AG08395 (cell line): ENCODE results near the gene MLXIP.
"Not testable (repeated sequence)": the region's sequence is repeated elsewhere in the genome, so short reads cannot be mapped to it uniquely, and the experiment has no call there.

Experiments used
- DNase-seq: peaks from one replicate; pipeline ENCODE4 v3.0.0; 2012; ENCODE audit warnings: mixed read lengths, low spot score

The MLXIP gene

DNA sequence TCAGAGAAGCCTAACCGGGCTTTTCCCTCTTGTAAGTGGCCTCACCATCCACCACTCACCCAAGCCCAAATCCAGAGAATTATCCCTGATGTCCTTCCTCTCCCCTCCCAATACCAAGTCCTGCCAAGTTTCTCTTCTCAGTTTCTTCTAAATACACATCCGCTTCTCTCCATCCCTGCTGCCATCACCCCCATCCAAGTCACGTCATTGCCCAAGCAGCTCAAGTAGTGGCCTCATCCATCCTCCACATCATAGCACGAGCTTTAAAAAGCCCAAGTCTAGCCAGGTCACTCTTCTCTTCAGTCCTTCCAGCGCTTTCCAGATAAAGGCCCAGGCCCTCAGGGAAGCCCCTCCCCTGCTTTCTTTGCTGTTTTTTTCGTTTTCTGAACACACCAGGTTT is 70.1 kb downstream of the MLXIP start:
- DNase-seq: peak; percentile 36

DNA sequence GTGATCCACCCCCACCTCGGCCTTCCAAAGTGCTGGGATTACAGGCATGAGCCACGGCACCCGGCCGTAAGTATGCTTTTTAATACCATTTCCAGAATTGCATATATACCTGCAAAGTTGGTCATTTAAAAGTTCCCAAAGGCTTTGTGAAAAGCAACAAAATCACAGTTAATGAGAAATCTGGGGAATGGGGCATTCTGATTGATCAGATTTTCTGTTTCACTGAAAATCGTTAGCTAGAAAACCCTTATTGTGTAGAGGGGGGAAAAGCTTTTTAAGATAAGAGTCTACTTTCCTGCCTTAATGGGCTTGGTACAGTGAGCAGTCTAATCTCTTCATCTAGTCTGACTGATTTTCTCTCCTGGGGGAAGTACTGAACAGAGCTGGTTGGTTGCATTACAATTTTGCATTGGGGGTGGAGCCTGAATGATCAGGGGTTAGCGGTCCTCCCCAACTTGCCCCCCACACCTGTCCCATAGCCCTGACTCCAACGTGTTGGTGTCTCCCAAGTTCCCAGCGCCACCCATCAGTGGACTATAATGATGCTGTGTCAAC is 71.6 kb downstream of the MLXIP start:
- no peak for DNase-seq

DNA sequence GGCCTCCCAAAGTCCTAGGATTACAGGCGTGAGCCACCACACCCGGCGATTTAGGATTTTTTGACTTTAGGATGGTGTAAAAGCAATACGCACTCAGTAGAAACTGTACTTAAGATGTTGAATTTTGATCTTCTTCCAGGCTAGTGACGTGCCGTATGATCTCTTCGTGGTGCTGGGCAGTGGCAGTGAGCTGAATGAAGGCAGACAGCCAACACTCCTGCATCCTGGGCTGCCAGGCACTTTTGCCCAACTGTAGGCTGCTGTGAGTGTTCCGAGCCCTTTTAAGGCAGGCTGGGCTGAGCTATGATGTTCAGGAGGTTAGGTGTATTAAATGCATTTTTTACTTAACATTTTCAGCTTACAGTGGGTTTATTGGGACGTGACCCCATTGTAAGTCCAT is 74.2 kb downstream of the MLXIP start:
- no peak for DNase-seq

DNA sequence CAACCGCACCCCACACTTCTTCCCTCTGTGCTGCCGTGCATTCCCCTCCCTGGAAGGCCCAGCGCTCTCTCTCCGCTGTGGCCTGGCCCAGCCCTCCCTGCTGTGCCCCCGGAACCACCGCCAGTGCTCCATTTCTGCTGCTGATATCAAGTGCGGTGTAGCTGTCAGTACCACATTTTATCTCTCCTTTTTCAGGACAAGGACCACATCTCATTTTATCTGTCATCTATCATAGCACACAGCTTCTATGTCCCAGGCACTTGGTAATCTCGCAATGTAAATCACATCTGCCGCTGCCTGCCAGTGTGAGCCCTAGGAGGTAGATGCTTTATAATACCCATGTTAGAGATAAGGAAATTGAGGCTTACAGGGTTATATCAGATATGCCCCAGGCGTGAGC is 77.1 kb downstream of the MLXIP start:
- DNase-seq: no peak

GRCh38 chr12:122158700-122159285 is 80.2 kb downstream of the MLXIP start:
- DNase-seq: no peak

DNA sequence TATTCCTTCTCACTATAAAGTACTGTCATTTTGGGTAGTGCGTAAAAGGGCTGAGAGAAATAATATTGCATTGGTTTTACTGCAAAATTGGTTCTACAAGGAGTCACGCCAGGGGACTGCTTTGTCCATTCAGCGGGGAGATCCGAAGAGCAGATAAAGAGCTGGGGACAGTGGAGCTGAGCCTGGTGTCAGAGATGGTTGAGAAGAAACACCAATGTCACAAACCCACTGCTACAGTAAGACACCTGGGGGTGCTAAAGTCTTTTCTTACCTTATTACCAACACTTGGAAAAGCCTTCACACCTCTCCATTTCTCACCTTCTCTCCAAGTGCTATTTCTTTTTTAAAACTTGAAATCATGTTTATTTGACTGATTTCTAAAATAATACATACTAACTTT is 81.3 kb downstream of the MLXIP start:
- DNase-seq: no peak

GRCh38 chr12:122160761-122161160 is 82.2 kb downstream of the MLXIP start:
- no peak for DNase-seq

- DNase-seq: no peak
Observed at GRCh38 chr12:122161682-122162081, 83.1 kb downstream of the MLXIP start.

DNA sequence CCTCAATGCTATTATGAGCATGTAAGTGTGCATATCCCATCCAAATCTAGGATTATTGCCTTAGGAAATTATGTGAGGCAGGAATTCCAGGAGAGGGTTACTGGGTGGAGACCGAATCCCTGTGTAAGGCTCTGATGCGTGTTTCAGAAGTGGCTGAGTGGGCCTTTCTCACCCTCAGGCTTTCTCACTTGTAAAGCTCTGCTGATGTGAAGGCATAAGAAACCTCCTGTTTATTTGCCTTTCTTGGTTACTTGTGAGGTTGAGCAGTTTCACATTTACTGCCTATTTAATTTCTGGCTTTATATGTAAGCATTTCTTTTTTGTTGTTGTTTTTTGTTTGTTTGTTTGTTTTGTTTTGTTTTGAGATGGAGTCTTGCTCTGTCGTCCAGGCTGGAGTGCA is 84.4 kb downstream of the MLXIP start:
- DNase-seq: no peak

DNA sequence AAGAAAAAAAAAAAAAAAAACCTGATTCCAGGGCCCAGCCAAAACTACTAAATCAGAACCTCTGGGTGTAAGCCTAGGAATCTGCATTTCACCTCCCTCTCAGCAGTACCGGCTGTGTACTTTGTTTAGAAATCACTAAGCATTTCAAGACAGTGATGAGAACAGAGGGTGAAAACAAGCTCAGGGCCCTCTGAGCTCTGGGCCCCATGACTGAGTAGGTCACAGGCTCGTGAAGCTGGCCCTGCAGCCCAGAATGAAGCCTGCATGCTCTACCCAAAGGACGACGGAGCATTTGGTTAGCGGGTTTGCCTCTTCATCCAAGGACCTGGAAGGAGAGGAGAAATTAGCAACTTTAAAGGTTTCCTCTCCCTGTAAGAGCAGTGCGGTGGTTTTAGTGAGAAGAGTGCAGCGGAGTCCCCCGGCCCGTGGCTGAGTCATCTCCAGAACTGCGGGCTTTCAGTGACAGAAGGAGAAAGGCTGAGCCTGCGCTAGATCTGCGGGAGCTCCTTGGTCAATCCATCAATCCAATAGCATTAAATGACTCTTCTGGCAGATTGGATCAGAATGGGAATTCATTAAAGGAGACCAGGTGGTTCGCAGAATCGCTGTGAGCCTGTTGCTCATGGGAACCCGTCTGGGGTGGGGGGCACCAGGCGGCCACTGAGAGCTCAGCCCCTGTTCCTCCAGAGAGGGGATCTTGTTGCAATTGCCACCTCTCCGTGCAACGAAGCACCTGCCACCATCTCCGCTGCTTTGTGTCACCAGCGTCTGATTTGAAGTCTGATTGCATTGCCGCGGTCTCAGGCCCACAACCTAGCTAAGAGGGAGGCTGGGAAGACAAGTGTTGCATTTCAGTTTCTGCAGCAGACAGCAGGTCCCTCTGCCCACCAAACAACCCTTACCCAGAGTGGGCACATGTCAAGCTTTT is 88.1 kb downstream of the MLXIP start:
- no peak for DNase-seq

DNA sequence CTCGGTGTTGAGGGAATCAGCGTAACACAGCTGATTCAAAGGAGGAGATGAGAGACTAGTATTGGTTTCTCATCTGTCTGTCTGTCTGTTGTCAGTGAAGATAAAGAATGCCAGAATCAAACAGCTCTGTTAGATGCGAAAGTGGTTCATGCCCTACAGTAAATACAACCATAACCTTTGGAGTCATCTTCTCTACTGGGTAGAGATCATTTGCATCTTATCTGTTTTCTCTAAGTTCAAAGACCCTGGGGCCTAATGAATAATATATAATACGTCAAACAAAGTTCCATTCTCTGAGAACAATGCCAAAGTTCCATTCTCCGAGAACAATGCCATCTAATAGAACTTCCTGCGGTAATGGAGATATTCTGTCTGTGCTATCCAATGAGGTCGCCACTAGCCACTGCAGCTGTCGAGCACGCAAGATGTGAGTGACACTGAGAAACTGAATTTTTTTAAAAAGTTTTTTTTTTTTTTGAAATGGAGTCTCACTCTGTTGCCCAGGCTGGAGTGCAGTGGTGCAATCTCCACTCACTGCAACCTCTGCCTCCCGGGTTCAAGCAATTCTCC is 88.9 kb downstream of the MLXIP start:
- DNase-seq: no peak

GRCh38 chr12:122168492-122168891 is 89.9 kb downstream of the MLXIP start:
- no peak for DNase-seq

DNA sequence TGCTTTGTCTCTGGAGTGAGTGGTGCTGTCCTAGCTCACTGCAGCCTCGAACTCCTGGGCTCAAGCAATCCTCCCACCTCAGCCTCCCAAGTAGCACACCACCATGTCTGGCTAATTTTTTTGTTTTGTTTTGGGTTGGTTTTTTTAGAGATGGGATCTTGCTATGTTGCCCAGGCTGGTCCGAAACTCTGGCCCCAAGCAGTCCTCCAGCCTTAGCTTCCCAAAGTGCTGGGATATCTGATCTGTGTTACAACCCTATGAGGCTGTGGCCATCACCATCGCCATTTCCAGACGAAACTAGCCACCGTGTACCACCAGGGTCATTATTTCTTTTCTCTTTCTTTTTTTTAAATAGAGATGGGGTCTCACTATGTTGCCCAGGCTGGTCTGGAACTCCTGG is 92.8 kb downstream of the MLXIP start:
- no peak for DNase-seq

- DNase-seq: no peak
Observed at GRCh38 chr12:122172262-122172939, 93.8 kb downstream of the MLXIP start.

DNA sequence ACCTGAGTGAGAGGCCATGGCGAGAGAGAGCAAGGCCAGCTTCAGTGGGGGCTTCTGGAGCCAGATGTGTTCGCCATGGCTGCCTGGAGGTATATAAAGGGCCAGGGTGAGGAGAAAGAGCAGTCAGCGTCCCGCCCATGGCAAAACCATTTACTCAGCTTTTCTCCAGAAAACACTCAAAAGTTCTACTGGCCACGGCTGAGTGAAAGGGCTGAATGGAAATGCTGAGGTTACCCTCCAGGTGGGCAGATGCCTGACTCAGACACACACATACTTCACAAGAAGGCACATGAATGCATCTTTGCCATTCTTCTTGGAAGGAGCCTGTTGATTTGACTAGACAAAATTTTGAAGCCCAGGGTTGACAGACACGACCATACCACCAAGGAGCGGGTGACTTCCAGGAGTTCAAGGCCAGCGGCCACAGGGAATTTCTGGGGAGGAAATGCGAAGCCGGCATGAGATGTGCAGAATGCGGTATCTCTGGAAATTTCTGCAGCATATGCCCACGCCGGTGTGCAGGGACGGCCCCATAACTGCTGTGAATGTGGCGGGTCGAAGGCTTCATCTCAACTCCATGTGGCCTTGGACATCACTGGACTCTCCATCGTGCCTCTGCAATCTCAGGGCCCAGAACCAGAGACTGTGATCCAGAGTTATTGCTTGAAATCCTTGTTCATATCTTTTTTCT is 95.7 kb downstream of the MLXIP start, which contains the start of gene IL31:
IL31 (minus strand) TSS at position 67 of the 691 bp plus-strand sequence; CDS start at position 18, 49 bp downstream.
- DNase-seq: no peak

- not testable (repeated sequence) for DNase-seq
Observed at GRCh38 chr12:122176473-122176872, 97.9 kb downstream of the MLXIP start.

DNA sequence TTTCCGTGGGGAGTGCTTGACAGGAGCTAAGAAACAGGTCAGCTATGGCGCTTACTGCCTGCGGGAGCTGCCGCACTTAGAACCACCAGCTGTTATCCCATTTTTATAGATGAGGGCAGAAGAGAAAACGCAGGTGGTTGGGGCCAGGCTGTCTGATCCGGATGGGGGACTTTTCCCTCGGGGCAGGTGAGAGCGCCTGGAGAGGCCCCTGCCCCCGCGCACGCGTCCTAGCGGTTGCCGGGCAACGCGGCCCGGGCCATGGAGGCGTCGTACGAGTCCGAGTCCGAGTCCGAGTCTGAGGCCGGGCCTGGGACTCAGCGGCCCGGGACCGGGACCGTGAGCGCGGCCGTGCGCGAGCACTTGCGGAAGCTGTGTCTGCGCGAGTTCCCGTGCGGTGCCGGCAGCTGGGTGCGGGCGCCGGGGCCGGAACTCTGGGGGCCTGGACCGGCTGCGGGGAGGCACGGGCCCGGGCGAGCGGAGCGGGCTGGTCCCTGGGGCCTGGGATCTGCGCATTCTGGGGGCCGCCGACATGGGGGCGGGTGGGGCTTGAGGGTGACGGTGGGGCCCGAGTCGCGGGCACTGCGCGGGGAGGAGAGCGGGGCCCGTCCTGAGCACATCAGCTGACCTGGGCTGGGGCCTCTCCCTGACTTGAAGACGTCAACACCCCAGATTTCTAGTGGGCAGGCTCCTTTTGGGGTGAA is 104.5 kb downstream of the MLXIP start, which contains the start of gene LRRC43:
LRRC43 (plus strand) TSS at position 237 of the 701 bp plus-strand sequence; CDS start at position 259, 22 bp downstream.
- DNase-seq: peak; percentile 51

- DNase-seq: no peak
Observed at GRCh38 chr12:122183588-122183940, 105.0 kb downstream of the MLXIP start.

GRCh38 chr12:122184517-122184916 is 106.0 kb downstream of the MLXIP start:
- DNase-seq: no peak

DNA sequence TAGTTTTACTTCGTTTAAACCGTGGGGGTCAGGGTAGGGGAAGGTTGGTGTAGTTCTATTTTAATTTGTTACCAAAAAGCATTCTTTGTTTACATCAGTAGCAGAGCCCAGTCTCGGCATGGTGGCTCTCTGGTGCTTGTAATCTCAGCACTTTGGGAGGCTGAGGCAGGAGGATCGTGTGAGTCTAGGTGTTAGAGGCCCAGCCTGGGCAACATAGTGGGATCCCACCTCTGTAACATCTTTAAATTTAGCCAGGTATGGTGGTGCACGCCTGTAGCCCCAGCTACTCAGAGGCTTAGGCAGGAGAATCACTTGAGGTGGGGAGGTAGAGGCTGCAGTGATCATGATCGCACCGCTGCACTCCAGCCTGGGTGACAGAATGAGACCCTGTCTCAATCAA is 106.5 kb downstream of the MLXIP start:
- no peak for DNase-seq
